NCI-H2107 treated with DMSO at 0.1 percent for 48 hours (cell line): ENCODE data around the gene RIOK1.
A peak's percentile ranks its signal among the peaks of the same experiment; 100 is the strongest.

ENCODE experiments used
- DNase-seq: peaks from one replicate; lab custom pipeline; 2025; ENCODE audit not compliant: unreplicated experiment; lab: John Stamatoyannopoulos, UW

Gene RIOK1

DNA sequence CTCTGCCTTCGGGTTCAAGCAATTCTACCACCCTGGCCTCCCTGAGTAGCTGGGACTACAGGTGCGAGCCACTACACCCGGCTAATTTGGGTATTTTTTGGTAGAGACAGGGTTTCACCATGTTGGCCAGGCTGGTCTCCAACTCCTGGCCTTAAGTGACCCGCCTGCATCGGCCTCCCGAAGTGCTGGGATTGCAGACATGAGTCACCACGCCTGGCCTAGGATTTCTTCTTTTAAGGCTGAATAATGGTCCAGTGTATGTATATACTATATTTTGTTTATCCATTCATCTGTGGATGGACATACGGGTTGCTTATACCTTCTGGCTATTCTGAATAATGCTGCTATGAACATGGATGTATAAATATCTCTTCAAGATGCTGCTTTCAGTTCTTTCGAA, 17.1 kb downstream of the RIOK1 start:
- no peak for DNase-seq

DNA sequence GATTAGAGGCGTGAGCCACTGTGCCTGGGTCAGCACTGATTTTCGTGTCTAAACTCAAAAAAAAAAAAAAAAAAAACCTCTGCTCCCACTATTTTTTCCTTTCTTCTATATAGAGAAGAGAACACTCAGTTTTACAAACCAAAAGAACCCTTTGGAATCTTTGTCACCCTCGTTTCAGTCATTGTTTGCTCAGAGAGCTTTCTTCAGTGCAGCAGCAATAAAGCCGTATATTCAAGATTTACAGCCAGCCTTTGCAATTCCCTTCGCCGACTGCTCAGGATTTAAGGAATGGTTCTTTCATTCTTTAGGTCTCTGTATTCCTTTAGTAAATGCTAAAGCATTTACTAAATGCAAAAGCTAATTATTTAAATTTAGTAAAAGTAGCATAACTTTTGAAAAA, 20.1 kb downstream of the RIOK1 start:
- no peak for DNase-seq

DNA sequence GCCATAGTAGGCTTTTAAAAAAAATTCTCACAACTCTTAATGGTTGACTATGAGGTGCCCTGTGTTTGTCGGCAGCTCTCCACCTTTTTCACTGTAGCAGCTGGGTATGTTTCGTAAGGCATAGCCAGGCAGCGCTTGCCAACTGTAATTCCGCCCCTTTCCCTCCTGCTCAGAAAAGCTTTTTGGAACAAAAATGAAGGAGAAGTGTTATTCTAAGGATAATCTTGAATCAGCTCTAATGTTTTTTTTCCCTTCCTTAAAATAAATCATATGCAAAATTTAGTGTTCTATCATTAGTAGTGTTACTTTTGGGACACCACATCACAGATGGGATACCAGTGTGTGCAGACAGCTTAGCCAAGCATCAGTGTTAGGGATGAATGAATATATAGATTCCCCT, 21.2 kb downstream of the RIOK1 start:
- no peak for DNase-seq

DNA sequence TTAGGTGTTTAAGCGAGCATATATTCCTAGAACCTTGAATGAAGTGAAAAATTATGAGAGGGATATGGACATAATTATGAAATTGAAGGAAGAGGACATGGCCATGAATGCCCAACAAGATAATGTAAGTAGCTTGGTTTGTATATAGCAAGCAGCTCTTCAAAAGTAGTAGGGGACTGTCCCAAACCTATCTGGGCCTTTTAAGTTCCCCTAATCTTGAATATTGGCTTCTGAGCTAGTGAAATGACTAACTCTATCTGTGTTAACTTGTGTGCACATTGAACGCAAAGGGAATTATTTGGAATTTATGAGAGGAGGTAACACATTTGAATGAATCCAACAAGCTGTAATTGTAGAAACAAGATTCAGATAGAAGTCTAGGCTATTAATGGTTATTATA, 21.7 kb downstream of the RIOK1 start:
- no peak for DNase-seq

DNA sequence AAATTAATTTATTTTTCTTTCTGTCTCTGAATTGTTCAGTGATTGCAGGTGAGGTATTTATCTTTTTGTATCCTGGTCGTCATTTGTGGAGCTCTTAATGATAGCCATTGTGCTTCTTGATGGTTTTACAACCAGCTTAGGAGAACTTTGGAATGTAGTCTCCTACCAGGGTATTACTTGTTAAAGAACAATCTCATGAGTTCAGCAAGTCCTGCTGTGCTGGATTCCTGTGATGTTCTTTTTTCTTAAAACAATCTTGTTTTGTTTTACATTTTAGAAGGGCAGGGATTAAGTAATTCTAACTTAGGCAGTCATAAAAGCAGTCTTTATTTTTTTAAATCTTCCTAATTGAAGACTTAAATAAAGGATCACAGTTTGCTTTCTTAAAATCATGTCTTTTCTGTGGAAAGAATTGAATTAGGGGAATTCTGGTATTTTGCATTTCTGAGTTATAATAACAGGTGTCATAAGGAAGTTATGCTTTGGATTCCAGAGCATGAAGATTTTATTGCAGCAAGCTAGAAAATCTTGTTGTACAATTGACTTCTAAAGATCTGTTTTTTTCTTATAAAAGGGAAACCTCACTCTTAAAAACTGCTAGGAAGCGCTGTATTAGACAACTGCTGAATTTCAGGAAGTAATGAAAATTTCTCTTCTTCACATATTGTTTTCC, 23.7 kb downstream of the RIOK1 start:
- no peak for DNase-seq

DNA sequence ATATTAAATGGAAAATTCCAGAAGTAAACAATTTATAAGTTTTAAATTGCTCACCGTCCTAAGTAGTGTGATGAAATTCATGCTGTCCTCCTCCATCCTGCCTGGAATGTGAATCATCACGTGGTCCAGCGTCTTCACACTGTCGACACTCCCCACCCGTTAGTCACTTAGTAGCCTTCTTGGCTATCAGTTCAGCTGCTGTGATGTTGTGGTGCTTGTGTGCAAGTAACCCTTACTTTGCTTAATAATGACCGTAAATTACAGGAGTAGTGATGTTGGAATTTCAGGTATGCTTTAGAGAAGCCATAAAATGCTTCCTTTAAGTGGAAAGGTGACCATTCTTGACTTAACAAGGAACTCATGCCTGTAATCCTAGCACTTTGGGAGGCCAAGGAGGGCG, 25.2 kb downstream of the RIOK1 start:
- DNase-seq = no peak

DNA sequence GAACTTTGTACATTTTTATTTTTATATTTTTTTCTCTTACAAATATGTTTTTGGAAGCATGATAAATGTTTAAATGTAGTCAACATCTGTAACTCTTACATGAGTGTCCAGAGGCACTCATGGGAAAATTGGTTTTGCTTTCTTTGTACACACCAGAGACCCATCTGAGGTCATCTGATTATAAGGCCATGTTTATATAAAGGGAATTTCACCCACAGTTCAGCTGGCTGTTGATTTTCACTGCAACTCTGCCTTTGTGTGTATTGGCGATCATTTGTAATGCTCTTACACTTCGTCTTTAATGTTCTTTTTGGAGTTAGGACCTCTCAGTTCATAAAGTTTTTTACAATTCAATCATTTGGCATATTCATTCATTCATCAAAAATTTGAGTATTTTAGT, 28.1 kb downstream of the RIOK1 start:
- DNase-seq = no peak

DNA sequence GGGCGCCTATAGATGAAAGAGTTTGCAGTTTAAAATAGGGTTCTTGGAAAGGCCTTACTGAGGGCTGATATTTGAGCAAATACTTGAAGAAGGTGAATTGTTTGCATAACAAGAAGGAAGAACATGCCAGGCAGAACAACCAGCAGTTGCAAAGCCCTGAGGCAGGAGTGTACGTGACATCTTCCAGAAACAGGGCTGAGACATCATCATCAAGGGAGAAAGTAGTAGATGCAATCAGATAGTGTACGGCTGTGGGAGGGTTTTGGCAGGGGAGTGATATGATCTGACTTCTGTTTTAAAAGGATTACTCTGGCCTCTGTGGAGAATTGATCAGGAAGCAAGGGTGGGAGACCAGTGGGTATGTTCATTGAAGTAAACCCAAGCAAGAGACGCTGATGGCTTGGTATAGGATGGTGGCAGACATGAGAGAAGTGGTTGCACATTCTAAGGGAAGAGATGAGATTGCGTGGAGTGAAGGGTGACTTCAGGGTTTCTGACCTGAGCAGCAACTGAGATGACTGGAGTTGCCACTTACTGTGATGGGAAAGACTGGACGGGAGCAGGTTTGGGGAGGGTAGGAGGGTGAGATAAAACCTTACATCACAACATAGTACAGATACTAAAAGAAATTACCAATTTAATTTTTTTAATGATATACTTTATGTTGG, 28.8 kb downstream of the RIOK1 start:
- no peak for DNase-seq

DNA sequence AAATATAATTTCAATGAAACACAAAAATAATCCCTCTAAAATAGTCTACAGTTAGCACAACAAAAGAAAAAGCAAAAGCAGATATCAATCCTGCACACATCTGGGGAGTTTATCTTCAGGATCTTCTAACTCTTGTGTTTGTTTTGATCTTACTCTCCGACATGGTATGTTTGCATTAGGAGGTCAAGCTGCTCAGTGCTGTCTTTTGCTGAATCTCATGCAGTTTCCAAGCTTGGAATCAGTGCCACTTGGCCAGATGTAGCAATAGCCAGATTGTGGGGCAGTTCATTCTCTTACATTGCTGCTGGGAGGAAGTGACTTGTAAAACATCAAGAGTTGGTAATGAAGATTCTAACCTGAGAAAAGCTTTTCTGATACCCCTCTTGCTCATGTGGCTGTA, 29.5 kb downstream of the RIOK1 start:
- DNase-seq = no peak

DNA sequence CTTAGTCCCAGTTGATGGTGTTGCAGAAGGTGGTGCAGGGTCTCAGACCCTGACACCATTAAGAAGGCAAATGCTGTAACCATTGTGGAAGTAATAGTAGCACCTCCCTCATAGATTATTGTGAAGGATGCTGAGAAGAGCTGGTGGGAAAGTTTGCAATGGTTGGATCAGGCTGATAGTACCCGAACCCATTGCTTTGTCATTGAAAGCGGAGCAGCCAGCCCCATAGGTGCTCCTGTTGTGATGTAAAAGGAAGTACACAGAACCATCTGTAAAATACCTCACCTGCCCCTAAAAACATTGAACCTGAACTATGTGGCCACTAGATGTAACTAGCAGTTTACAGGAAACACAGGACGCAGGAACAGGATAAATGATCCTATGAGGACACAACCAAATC, 31.5 kb downstream of the RIOK1 start:
- DNase-seq = no peak

DNA sequence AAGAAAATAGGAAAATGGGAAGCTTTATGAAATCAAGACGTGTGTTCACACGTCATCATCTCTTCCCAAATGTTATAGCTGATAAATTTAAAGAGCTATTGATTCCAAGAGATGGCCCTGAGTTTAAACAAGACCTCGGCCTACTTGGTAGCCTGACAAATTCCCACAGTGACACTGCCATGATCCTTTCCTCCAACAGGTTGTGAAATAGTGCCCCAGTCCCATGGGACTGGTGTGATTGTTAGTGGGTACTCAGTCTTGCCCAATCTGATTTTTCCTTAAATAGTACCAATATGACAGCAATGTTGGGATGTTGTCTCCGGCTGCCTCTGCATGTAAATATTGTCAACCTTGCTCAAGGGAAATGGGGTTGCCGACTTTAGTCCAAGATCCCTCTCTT, 34.5 kb downstream of the RIOK1 start:
- DNase-seq = no peak

DNA sequence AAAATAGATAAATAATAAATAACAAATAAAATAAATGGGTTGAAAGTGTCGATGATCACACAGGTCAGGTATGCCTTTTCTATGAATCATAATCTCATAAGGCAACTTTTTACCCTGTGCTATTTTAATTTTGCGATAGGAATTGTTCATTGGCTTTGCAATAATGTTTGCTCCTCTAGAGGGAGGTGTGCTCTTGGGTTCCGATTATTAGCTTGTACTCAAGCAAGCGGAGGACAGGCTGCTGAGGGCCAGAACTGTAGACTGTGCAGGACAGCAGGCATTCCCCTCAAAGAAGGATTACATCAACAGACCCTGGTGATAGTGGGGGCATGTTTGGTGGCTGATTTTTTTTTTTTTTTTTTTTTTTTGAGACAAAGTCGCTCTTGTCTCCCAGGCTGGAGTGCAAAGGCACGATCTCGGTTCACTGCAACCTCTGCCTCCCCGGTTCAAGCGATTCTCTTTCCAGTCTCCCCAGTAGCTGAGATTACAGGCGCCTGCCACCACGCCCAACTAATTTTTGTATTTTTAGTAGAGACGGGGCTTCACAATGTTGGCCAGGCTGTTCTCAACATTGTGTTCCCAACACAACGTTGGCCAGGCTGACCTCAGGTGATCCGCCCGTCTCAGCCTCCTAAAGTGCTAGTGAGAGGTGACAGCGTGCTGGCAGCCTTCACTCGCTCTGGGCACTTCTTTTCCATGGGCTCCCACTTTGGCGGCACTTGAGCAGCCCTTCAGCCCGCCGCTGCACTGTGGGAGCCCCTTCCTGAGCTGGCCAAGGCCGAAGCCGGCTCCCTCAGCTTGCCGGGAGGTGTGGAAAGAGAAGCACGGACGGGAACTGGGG, 35.6 kb downstream of the RIOK1 start:
- DNase-seq = peak; percentile 13

DNA sequence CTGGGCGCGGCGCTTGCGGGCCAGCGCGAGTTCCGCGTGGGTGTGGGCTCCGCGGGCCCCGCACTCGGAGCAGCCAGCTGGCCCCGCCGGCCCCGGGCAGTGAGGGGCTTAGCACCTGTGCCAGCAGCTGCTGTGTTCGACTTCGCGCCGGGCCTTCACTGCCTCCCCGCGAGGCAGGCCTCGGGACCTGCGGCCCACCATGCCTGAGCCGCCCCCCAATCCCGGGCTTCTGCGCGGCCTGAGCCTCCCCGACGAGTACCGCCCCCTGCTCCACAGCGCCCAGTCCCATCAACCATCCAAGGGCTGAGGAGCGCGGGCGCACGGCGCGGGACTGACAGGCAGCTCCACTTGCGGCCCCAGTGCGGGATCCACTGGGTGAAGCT, 36.2 kb downstream of the RIOK1 start:
- no peak for DNase-seq

DNA sequence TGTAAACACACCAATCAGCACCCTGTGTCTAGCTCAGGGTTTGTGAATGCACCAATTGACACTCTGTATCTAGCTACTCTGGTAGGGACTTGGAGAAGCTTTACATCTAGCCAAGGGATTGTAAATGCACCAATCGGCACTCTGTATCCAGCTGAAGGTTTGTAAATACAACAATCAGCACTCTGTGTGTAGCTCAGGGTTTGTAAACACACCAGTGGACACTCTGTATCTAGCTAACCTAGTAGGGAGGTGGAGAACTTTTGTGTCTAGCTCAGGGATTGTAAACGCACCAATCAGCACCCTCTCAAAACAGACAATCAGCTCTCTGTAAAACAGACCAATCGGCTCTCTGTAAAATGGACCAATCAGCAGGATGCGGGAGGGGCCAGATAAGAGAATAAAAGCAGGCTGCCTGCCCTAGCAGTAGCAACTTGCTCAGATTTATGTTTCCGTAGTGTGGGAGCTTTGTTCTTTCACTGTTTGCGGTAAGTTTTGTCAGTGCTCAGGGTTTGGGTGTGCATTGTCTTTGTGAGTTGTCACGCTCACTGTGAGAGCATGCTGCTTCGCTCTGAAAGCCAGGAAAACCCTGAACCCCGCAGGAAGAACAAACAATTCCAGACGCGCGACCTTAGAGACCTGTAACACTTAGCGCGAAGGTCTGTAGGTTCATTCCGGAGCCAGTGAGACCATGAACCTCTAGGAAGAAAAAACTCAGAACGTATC, 37.0 kb downstream of the RIOK1 start:
- no peak for DNase-seq

DNA sequence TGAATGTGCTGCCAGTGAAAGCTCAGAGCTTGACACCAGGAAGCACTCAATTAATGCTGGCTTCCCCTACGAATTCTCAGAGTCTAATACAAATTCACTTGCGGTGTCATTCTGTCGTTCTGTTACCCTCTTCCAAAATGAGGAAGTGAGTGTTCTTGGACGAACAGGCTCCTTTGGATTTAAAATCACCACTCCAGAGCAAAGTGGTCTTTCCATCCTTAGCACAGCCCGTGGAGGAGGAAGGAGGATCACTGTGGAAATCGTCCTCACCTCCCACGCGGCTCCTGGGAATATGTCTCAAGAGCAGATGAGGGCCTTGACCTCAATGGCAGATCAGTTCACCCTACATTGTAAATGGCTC, 41.7 kb downstream of the RIOK1 start:
- no peak for DNase-seq

DNA sequence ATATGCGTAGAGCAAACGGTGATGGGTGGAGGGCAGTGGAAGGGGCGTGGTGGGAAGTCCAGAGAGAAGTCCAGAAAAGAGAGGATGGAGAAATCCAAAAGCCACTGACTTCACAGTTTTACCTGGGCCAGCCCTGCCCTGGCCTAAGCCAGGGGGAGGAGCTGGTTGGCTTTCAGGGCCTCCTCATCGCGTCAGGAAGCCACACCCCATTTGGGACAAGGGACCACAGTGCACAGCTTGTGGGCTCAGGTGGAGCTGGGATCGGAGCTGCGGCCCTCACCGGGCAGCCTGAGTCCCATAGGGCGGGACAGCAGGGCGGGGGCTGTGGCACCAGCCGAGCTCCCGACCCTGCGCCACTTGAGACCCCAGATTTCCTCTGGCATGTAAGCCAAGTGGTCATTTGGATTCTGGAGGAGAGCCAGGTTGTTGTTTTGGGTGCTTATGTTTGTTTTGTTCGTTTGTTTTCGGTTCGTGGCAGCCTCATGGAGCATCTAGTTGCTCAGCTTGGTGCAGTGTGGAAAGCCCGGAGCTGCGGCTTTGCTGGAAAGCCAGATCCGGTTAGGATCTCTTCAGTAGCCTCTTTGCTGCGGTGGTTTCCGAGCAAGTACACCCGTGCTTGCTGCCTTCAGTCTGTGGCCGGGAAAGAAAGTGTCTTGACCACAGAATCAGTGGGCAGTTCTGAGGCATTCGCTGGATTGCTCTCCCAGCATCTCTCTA, 42.2 kb downstream of the RIOK1 start:
- no peak for DNase-seq

DNA sequence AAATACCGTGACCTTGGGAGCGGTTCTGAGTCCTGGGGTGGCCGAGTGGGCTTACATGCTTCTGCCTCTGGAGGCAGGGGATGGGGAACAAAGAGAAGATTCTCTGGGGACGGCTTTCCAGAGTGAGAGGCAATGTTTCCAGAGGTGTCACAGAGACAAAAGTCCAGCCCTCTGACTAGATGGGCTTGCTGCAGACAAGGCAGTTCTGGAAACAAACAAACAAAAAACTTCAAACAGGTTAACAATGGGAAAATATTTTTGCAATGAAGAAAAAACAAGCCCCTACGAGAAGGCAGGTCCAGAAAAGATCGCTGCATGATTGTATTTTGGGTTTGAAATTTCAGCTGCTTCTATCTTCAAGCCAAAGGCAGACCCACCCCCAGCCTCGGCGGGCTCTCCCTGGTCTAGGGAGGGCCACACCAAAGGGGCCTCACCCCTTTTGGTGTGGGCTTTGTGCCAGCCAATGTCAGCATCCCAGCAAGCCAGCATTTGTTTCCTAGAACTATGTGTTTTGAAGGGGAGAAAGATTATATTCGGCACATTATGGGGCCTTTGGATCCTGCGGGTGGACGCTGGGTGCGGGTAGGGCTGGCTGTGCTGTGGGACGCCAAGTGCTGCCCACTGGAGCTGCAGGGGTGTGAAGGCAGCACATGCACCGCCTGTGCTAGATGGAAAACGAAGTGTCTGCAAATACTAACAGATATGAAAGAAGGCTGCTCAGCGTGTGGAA, 42.9 kb downstream of the RIOK1 start:
- no peak for DNase-seq

DNA sequence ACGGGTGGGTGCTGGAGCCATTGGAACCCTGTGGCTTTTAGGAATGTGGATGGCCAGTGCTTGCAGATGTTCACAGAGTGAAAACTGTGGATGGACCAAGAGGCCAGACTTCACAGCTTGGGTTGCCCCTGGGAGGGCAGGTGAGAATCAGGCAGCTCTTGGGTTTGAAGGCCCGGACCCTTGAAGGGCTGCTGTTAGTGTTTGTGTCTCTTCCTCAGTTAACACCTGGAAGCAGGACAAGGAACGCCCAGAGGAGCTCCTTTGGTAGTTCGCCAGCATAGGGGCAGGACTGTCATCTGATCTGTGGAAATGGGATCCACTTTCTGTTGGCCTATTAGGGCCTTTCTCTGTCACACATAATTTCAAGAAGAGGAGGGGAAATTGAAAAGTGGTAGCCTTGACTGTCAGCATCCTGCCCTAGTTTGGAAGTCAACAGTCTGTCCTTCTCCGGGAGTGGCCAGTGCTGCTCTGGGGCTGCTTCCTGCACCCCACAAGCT, 43.6 kb downstream of the RIOK1 start:
- DNase-seq = peak; percentile 37

DNA sequence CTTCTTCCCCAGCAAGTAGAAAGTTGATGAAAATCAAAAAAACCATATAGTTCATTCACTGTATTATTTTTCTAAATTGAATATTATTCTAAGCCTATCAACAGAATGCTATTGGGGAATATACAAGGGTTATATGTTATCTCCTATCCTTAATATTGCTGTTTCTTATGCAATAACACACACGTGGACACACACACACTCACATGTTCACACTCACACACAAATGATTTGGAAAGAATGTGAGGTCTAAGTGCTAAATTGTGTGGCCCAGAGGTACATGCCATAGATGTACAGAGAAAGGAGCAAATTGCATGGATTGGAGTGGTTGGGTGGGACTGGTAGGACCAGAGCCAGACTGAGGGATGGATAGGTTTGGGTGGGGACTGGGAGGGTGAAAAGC, 45.1 kb downstream of the RIOK1 start:
- no peak for DNase-seq

DNA sequence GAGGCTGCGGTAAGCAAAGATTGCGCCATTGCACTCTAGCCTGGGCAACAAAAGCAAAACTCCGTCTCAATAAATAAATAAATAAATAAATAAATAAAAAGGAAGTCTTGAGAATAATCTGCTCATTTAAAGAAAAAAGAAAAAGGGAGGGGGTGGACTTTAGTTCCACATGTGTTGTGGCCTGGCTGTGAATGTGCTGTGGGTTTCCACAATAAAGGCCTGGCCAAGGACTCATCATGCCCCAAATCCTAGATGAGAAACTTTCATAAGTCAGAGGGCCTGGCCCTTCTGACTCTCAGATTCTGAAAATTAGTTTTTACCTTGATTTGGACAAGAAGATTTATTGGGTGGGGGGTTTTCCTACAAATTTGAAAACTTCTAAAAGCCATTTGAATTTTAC, 48.4 kb downstream of the RIOK1 start:
- DNase-seq = no peak
